HG02852 (cell line): Measurements from ENCODE around the gene TLDC2.
"Not testable (repeated sequence)": the region's sequence is repeated elsewhere in the genome, so short reads cannot be mapped to it uniquely, and the experiment has no call there.

Source experiments
- ATAC-seq: cut with Tn5 transposase; IDR thresholded peaks from one replicate; pipeline ENCODE4 v1.9.1; 2021; ENCODE audit warnings: mild to moderate bottlenecking, moderate library complexity; ENCODE audit not compliant: unreplicated experiment

Gene TLDC2

DNA sequence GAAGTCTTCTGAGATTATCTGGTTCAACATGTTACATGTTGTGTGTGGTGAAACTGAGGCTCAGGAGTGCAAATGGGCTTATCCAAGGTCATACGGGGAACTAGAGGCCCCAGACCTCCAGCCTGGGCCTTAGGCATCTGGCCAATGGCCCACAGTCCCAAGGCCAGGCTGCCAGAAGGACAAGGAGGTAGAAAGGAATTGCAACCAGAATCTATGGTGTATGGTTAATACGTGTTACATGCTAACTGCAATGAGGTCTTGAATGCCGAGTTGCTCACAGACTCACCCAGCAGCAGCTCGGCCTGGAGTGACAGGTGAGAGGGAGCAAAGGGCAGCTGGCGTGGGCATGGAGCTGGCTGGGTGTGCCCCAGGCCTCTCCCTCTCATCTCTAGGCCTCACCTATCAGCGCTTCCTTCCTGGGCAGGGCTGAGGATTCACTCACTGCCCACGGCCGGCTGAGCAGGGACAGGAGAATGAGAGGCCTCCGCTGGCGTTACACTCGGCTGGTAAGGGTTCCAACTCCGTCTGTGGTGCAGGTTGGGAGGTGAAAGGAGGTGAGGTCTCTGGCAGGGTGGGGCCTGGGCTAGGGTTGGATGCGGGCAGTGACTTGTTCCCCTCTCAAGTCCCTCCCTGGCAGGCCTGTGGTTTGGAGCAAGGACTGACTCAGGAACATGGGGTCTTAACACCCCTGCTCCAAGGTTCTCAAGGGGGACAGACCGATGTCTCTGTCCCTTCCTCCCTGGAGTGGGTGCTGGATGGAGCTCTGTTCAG lies at the start of gene TLDC2:
Gene TLDC2 (plus strand): TSS at position 437 of the 771 bp plus-strand sequence. CDS start 37 bp downstream, at position 474.
- no peak for ATAC-seq

DNA sequence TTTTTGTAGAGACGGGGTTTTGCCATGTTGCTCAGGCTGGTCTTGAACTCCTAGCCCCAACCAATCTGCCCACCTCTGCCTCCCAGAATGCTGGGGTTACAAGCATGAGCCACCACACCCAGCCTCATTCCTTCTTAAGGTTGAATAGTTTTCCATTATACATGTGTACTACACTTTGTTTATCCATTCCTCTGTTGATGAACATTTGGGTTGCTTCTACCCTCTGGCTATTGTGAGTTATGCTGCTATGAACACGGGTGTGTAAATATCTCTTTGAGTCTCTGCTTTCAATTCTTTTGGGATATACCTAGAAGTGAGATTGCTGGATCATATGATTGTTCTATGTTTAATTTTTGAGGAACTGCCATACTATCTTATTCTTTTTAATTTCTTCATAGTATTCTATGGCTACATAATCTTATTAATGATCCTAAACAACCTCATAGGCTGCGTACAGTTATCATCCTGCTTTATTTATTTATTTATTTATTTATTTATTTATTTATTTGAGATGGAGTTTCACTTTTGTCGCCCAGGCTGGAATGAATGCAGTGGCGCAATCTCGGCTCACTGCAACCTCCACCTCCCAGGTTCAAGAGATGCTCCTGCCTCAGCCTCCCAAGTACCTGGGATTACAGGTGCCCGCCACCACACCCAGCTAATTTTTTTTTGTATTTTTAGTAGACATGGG lies 49.2 kb upstream of the TLDC2 start:
- ATAC-seq, result no peak

GRCh38 chr20:36827541-36828279 lies 48.2 kb upstream of the TLDC2 start:
- ATAC-seq, result peak; percentile 98

DNA sequence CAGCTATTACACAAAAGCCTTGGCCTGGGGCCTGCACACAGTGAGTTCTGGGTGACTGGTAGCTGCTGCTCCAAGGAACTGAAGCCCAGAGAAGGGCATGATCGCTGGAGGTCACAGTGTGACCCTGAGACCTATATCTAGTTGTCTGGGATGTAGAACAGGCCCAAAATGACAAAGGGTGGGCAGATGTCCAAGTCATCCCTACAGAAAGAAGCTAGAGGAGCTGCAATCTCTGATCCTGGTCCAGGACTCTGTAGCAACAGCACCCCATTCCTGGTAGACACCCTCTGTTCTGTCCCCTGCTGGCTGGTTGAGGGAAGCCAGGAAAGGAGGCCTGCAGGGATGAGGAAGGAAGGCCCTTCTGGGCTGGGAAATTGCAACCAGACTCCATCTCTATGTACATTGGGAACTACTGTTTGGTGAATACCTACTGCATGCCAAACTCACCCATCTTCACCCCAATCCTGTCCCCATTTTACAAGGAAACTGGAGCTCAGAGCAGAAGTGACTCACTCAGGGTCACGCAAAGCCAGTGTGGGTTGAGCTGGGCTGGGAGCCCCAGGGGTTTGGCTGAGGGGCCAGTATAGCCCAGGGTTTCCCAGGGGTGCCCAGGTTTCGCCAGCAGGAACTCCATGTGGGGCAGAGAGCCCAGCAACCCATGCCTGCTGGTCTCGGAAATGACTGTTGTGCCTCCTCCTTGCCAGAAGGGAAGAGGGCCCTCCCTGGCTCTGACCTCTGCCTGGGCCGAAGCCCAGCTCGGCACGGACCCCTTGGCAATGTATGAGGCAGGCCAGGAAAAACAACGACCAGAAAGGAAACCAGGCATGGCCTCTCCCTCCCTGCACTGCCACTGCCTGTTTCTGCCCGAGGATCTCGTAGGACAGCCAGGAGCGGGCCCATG lies 44.9 kb upstream of the TLDC2 start:
- ATAC-seq, result no peak

- no peak for ATAC-seq
These were observed 43.1 kb upstream of the TLDC2 start for GRCh38 chr20:36832791-36833190.

DNA sequence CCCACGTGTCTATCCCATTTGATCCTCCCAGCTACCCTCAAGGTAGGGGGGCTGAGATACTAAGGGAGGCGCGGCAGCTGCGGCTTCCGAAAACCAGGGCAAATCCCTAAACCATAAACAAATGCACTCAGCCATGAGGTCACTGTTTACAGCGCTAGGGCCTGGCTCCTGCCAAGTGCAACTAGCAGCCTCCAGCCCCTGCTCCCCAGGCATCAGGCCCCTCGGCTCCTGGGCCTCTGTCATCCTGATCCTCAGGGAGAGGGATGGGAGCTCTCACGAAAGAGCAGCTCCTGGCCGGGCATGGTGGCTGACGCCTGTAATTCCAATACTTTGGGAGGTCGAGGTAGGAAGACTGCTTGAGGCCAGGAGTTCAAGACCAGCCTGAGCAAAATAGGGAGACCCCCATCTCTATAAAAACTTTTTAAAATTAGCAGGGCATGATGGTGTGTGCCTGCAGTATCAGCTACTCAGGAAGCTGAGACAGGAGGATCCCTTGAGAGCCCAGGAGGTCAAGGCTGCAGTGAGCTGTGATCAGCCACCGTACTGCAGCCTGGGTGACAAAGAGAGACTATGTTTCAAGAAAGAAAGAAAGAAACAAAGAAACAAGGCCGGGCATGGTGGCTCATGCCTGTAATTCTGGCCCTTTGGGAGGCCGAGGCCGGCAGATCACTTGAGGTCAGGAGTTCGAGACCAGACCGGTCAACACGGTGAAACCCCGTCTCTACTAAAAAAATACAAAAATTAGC lies 42.5 kb upstream of the TLDC2 start:
- ATAC-seq, result no peak

DNA sequence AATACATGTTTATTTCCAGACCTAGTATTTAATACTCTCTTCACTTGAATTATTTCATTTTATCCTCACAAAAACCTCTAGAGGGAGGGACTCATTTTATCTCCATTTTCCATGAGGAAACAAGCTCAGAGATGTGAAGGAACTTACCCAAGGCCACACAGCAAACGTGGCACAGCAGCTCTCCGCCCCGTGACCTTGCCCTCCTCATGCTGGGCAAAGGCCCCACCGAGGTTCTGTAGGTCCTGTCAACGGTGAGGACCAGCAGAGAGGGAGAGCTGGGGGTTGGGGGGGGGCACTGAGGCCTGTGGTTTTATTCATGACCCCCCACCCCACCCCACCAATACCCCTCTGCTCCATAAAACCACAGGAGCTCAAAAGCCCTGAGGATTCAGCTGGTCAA lies 40.9 kb upstream of the TLDC2 start:
- no peak for ATAC-seq

DNA sequence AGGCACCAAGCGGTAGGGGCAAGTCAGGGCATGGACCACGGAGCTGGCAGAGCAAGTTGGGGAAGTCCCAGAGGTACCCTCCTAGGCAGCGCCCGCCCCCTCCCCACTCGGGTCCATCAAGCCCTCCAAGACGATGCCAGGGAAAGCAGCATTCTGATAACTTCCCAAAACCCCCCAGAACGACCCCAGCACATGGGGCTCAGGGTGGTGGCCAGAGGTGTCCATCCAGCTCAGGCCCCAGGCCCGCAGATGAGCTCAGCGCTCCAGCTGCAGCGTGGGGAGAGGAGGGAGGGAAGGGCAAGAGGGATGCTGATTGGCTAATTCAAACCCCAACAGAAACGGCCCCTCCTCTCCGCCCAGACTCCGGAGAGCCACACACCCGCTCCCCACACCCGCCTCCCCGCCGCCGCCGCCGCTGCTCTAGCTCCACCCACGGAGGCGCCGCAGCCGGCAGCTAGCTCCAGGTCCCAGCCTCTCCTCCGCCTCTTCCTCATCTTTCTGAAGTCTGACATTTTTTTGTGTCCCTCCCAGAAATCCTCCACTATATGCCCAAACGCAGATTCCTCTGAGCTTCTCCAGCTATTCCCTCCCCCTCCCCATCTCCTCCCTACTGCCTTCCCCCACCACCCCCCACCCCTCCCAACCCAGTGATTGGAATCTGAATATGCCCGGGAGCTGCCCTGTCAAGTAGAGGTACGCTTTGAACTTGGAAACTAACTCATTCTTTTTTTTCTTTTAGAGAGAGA lies 40.3 kb upstream of the TLDC2 start:
- peak; percentile 84 for ATAC-seq

GRCh38 chr20:36836591-36837269 lies 39.2 kb upstream of the TLDC2 start:
- no peak for ATAC-seq

DNA sequence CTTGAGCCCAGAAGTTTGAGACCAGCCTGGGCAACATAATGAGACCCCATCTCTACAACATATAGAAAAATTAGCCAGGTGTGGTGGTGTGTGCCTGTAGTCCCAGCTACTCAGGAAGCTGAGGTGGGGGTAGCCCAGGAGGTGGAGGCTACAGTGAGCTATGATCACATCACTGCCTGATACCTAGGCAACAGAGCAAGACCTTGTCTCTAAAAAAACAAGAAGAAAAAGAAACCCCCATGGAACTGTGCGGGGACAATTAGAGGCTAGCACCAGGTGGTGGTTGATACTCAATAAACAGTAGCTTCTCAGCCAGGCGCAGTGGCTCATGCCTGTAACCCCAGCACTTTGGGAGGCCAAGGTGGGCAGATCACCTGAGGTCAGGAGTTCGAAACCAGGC lies 37.6 kb upstream of the TLDC2 start:
- ATAC-seq, result not testable (repeated sequence)

DNA sequence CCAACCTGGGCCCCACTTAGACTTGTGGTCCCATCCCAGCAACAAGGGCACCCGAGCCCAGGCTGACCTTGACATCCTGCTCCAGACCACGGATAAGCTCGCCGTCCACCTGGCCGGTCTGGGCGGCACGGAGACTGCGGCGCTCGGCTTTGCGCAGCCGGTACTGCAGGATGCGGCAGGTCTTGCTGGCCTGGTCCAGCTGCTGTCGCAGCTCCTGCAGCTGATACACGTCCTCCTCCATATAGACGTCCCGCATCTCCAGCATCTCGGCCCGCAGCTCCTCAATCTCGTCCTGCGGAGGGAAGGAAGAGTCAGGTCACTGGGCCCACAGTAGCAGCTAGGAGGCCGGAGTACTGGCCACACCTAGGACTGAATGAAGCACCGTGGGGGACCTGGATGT lies 36.8 kb upstream of the TLDC2 start:
- ATAC-seq, result no peak

- not testable (repeated sequence) for ATAC-seq
These were observed 34.9 kb upstream of the TLDC2 start for GRCh38 chr20:36841030-36841429.

DNA sequence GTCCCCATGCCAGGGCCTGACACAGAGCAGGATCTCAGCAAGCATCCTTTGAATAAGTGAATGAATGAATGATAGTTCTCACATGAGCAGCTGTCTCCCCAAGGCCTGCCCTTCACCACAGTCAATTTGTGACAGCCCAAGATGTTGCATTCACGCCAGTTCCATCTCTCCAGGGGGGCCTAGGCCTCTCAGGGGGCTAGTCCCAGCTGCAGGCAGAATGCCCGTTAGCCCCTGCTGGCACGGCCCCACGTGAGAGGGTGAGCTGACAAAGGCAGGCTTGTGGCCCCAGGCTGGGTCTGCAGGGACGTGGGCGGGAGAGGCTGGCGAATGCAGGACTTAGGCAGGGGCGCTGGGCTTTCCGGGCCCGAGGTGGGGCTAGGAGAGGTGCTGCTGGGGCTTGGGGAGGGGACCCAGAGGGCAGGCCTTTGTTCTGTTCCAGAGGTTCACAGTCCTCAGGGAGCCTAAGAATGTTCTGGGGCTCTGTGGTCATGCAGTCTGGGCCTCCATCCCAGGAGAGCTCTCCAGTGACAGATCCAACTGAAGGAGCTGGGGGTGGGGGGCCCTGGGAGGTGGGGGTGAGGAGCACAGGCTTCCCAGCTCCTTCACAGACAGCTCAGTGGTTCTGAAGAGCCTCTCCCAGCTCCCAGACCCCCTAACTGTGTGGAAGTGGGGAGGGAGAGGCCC lies 30.5 kb upstream of the TLDC2 start:
- ATAC-seq, result no peak

GRCh38 chr20:36847009-36847709 lies 28.8 kb upstream of the TLDC2 start:
- no peak for ATAC-seq

GRCh38 chr20:36847710-36848040 lies 28.3 kb upstream of the TLDC2 start:
- ATAC-seq, result no peak

DNA sequence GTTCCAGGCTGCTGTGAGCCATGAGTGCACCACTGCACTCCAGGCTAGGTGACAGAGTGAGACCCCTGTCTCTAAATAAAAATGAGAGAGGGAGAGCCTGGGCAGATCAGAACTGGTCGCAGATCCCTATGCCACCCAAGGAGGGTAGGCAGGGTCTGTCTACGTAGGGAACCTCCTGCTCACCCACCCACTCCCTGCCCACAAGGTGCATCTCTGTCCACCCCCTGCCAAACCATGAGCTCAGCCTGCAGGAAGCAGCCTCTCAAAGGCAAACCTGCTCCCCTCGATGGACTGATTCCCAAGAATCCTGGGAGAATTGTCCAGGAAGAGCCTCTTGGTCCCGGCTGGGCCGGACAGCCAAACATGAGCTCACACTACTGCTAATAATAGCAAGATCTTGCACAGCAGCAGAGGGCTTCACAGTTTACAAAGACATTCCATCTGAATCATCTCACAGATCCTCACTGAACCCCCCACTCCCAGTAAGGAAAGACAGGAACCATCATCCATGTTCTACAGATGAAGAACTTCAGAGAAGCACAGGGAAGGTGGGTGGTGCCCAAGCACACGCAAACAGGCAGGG lies 27.8 kb upstream of the TLDC2 start:
- ATAC-seq, result no peak

GRCh38 chr20:36848677-36849076 lies 27.3 kb upstream of the TLDC2 start:
- ATAC-seq, result no peak
